Dermis microvascular lymphatic vessel endothelial cell (primary cell): ENCODE measurements around the gene UCP3. TPM values are rescaled to one million over a fixed set of nuclear protein-coding genes. Genes with fewer than 3 reads are reported as not detected.
"Not testable (repeated sequence)": the region's sequence is repeated elsewhere in the genome, so short reads cannot be mapped to it uniquely, and the experiment has no call there.

Experiments
- DNase-seq, 2 donors: peaks; one replicate each; pipeline versions ENCODE4 v3.0.0 to v3.0.0-alpha.2; 2010; ENCODE audit warnings: low read depth in 2 of 2
- total RNA-seq: library from RNA; depleted of rRNA; stranded (reverse); fragments of >200 nt; gene quantifications from 2 replicates; pipeline ENCODE4 v1.2.1, GENCODE V29; 2014

The UCP3 gene
- total RNA-seq, 1 donor from 2014 or later: under 0.01 TPM

DNA sequence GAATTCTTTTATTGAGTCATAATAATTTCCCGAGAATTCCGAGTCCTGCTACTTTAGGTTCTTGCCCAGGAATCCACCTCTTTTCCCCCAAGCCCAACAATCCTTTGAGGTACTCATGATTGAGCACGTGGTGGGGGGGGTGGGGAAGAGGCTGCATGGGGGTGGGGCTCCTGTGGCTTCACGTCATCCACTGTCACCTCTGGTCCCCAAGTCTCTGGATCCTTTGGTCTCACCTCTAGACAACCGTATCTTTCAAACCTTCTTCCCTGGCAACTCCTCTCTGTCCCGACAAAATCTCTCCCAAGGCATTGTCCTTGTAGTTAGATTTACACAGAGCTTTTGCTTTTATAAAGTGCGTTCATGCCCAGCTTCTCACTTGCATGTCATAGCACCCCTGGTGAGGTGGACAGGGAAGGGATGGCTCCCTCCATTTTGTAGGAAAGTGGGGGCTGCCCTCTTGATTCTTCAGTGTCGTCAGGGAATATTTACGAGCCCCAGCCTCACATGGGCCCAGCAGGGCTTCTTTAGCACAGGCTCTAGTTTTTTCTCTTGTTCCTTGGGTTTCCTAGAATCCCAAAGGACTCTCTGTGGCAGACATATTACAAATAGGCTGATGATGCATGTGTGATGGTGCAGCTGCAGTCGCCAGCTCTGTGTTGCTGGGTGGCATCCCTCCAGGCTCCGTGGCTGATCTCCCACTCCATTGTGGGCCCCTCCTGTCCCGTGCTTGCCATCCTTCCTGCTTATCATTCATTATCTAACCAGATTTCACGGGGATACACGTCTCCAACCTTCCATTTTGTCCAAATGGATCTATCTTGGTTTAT lies 8.4 kb downstream of the UCP3 start:
- DNase-seq: no peak

DNA sequence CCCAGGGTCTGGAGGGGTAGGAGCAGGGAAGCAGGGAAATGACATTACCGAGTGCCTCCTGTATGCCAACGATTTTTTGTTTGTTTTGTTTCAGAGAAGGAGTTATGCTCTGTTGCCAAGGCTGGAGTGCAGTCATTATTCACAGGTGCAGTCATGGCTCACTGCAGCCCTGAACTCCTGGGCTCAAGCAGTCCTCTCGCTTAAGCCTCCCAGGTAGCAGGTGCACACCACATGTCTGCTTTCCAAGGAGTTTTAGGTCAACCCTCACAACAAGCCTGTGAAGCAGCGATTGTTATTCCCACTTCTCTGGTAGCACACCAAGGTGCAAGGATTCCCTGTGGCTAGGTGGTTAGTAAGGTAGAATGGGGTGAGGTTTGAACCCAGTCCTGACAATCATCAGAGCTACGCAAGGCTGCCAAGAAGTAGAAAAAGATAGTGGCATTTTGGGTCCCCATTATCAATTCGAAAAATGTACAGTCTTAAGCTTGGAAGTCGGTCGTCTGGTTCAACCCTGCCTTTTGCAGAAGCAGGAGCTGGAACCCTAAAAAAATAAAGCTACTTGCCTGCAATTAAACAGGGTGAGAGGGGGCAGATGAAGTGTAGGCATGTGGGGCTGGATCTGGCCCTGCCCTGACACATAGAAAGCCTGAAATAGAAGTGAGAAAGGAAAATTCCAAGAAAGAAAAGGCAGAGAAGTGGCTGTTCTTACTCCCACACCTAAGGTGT lies 9.1 kb downstream of the UCP3 start:
- DNase-seq: no peak

DNA sequence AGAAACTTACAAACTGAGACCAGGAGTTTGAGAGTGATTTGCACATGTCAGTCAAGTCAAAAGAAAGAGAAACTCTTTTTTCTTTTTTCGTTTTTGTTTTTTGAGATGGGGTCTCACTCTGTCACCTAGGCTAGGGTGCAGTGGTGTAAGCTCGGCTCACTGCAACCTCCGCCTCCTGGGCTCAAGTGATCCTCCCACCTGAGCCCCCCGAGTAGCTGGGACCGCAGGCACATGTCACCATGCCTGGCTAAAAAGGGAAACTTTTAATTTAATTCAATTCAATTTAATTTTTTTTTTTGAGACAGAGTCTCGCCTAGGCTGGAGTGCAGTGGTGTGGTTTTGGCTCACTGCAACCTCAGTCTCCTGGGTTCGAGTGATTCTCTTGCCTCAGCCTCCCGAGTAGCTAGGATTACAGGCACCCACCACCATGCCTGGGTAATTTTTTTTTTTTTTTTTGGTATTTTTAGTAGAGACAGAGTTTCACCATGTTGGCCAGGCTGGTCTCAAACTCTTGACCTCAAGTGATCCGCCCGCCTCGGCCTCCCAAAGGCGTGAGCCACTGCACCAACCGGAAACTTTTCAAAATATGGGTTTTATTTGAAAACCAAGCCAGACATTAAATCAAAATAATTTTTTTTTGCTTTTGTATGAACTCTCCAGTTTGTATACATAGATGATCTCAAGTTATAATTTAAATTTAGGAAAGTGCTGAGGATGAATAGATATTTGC lies 9.9 kb downstream of the UCP3 start:
- no peak for DNase-seq

DNA sequence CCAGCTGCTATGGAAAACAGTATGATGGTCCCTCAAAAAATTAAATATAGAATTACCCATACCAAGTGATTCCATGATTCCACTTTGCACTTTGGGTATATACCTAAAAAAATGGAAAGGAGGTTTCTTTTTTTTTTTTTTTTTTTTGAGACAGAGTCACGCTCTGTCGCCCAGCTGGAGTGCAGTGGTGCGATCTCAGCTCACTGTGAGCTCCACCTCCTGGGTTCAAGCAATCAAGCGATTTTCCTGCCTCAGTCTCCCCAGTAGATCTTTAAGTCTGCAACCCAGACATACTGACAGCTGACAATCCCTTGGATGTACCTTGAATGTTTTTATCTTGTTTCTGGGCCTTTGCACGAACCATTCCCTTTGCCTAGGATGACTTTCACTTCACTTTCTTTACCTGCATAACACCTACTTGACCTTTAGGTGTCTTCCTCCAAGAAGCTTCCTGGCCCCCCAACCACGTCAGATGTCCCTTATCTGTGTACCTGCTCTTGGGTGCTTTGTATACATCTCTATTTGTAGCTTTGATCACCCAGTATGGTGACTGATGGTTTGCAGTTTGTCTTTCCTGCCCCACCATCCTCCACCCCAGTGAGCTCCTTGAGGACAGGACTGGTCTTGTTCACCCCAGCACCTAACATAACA lies 11.6 kb downstream of the UCP3 start:
- no peak for DNase-seq

DNA sequence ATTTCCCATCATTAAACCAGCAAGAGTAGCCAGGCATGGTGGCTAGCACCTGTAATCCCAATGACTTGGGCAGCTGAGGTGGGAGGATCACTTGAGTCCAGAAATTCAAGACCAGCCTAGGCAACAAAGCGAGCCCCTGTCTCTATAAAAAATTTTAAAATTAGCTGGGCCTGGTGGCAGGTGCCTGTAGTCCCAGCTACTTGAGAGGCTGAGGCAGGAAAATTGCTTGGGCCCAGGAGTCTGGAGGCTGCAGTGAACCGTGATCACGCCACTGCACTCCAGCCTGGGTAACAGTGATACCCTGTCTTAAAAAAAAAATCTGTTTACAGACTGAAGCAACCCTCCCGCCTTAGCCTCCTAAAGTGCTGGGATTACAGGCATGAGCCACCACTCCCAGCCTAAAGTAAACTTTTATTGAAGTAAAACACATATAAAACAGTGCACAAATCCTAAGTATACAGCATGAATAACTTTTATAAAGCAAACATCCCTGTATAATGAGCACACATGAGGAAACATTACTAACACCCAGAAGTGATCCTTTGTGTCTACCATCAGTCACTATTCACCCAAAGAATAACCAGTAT lies 12.6 kb downstream of the UCP3 start:
- DNase-seq: no peak

DNA sequence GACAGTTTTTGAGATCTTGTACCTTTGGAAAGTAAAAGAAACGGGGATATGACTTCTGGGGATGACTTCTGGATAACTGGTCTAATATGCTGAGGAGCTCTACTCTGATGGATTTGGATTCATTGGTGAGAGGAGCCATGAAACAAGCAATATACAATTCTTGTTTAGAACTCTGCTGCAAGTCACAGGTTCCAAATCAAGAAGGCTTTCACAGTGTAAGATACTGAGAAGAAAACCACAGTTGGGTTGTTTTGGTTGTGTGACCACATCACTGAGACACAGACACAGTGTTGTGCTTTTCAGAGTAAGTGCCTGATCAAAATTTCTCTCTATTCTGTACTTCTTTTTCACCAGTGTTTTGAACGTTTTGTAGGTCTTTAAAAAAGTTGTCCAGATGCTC lies 13.2 kb downstream of the UCP3 start:
- DNase-seq: no peak

DNA sequence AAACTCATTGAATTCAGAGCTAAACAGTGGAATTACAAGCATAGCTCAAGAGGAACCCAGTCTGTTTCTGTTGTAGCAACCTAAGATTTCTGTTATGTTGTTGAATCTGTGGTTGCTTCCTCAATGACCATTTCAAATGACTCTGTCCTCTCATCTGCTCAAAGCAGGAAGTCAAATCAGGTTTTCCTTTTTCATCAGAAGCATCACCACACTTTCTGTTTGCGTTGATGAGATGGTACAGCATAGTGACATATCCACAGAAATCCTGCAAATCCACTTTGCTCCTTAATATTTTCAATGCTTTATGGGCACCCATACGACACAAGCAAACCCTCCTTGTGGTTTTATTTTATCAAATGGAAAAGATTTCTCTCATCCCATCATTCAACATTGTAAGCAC lies 13.6 kb downstream of the UCP3 start:
- peak; percentile 58 to 60 for DNase-seq

DNA sequence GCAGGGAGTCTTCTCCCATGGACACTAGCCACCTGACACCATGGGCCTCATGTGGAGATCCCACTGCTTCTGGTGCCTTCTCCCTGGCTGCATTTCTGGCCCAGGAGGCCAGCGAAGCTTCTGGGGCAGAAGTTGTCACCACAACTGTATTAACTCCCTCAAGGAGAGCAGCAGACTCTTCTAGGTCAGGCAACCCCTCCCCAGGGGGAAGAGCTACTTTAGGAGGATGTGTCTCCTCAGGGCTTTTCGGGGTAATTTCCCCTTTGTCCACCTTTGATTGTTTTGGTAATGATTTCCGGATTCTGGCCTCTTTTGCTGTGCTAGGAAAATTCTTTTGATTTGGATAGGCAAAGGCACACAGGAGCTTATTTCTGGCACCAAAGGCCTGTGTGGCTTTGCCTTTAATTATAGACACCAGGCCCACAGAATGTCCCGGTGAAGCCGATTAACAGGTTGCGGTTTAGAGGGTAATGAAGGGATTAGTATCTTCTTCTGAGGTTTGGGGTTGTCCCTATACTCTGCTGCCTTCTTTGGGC lies 17.3 kb downstream of the UCP3 start:
- no peak for DNase-seq

DNA sequence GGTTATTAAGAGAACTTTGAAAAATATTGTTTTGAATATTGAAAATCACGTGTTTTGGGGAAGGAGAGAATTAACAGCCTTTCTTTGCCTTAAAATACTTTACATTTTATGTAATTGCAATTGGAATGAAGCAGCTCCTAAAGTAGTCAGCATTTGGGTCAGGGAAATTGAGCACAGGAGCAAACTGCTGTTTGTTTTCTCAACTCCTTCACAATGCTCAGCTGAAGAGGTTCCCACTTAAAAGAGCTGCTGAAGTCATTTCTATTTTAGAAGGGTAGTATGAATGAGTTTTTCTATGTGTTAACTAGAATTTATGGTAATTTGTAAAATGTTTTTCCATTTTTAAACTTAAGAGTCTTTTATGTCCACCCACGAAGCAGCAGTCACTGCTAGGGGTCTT lies 18.2 kb downstream of the UCP3 start:
- DNase-seq: no peak

DNA sequence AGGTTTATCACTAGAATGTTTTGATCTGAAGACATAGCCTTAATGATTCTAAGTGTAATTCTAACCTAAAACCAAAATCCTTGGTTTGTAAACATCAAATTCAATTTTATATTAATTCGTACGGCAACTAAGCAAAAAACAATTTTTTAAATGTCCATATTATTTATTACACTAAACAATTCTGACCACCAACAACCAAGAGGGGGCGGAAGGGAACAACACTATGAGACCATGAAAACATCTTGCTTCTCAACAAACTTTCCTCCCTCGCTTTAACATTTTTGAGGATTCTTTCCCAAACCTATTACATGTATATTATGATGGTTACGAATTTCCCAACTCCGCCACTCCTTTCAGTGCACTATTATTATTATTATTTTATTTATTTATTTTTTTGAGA lies 19.7 kb downstream of the UCP3 start:
- peak in 1 of 2 donors; percentile 15 for DNase-seq

DNA sequence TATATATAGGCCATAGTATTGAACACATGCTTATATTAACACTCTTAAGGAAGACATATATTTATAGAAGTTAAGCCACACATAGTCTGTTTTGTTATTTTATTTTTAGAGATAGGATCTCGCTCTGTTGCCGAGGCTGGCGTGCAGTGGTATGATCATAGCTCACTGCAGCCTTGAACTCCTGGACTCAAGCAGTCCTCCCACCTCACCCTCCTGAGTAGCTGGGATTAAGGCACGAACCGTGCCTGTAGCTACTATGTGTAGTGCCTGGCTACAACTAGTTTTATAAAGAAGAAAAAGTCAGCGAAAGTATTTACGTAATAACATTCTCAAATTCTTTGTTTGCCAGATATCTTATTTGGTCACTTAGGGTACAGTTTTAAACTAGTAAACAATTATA lies 20.7 kb downstream of the UCP3 start:
- DNase-seq: no peak

DNA sequence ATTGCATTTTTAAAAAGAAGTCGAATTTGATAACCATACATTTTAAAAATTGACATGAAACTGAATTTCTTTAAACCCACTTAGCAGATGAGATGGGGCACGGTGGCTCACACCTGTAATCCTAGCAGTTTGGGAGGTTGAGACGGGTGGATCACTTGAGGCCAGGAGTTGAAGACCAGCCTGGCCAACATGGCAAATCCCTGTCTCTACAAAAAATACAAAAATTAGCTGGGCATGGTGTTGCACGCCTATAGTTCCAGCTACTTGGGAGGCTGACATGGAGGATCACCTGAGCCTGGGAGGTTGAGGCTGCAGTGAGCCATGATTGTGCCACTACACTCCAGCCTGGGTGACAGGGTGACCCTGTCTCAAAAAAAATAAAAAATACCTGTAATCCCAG lies 23.2 kb downstream of the UCP3 start:
- DNase-seq: not testable (repeated sequence)

DNA sequence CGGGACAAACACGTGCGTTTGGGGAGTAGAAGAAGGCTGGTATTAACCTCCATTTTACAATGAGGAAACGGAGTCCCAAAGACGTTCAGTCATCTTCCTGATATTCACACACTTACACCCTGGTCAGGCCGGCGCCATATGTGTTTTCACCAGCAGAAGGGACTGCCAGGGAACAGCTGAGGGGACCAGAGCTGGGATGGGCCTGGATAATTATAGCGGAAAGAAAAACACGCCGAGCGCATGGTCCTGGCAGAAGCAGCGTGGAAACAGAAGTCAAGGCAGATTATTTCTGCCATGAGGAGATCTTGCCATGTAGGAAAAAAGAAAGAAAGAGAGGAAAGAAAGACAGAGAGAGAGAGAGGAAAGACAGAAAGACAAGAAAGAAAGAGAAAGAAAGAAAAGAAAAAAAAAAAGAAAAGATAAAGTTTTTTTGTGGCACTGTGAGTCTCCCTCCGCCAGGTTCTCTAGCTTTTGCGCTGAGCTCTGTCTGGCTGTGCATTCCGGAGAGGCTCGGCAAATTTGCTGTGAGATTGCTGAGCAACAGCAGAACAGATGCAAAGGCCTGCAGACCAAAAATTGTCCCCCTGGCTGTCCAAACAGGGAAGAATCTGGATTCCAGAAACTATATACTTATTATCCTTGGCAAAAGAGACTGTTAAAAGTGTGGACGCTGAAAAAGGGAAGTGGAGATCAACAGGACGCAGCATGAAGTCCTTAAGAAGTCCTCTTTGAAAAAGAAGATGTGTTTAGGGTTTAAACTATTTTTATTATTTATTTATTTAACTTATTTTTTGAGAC lies 24.9 kb downstream of the UCP3 start:
- DNase-seq: peak in 1 of 2 donors; percentile 14

DNA sequence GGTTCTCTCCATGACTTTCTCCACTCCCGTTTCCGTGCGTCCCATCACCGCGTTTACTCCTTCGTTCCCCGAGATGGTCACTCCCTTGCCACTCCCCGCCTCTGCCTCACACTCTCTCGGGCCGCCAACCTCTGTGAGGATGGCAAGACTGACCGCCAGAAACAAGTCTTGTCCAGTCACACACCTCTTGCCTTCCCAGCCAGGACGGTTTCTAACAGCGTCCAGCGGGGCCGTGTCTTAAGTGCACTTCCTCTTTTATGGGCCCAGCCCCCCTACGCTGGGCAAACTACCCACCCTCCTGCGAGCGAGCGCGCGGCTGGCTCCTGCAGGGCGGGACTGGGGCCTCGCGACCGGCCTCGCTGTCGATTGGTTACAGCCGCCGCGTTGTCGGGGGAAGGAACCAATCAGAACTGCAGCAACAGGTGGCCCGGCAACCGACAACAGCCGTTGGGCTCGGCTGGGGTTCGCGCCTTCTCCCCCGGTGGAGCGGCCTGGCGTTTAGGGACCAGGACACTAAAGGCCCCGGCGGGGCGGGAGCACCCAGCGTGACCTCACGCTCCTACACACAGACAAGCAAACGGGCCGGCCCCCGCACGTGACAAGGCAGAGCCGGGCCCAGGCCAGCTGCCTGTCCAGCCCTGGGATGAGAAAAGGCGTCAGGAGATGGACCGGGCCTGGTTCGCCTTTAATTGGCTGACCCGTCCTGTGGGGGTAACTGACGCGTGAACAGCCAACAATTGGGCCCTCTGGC lies 25.7 kb downstream of the UCP3 start:
- peak; percentile 83 to 96 for DNase-seq

DNA sequence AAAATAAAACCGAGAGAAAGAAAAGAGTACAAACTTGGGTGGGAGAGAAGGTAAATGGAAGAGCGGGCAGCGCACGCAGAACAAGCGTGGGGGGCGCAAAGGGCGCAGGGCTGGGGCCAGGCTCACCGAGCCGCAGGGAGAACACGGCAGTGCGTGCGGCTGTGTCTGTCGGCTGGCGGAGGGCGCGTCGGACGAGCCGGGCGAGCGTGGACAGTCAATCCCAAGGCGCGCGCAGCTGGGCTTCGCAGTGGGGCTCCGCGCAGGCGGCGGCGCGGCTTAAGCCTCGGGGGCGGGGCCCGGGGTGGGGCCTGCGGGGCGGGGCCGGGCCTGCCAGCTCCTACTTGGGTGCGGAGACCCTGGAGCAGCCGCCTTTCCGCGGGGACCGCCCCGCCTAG lies 26.3 kb downstream of the UCP3 start, which contains the start of gene UCP2:
UCP2 (minus strand) TSS at position 249 of the 395 bp plus-strand sequence. CDS start 4,465 bp downstream, outside the sequence.
- peak; percentile 45 to 88 for DNase-seq

DNA sequence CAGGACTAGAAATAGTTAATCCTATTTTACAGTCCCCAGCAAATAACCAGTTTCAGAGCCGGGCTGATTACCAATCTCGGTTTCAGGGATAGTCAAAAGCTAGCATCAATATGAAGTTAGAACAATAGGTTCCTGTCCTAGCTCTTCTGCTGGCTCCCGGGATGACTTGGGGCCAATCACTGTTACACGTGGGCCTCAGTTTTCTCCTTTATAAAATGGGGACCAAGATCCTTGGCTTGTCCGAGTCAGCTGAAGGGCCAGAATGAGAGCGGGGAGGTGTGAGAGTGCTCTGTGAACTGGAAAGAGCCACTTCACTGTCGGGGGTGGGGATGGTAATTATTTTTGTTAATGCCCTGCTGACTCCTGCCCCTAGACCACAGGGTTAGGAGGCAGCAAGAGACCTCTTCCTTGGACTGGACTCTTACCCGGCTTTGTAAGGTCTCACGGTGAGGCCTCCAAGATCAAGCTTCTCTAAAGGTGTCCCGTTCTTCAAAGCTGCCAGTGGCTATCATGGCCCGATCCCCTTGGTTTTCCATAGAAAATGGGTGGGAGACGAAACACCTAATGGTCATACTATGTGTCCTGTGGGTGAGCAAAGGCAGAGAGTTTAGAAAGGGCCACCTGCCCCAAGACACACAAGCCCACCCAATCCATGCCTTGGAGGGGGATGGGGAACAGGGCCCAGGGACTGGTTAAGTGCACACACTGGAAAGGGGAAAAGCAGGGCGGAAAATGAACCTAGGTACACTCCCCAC lies 27.7 kb downstream of the UCP3 start:
- DNase-seq: no peak

DNA sequence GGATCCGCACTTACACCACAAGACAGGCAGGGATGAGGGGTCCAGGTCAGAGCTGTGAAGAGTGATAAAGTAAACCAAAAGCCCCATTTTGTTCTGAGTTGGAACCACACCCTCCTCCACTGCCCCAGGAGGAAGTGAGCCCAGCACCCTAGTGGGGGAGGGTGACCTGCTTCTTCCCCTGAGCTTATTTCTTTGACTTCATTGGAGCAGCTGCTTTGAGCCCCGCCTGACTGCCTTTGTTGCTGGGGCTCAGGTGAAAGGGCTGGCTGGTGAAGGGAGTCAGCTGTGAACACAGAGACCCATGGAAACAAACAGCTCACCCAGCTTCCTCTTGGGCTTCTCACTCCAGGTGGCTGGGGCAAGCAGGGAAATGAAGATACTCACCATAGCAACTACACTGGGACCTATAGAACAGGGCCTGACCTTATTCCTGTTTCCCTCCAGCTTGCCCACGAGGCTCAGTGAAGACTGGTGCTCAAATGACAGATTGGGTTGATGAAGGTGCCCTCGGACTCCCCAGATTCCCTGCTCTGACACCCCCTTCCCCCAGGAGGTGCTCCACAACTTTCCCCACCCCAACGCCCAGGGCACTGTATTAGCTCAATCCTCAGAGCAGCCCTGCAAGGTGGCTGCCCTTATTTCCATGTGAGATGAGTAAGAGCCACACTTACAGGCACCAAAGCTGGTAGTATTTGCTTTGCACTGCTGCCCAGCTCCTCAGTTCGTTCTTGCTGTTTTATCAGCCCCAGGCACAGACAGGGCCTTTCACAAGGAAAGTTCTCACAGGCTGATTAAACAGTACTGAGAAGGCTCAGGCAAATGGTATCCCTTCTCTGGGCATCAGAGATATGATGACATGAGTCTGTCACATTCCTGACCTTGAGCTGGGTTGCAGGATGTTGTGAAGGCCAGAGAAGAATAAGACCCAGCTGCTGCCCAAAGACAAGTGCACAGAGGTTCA lies 28.6 kb downstream of the UCP3 start:
- peak; percentile 65 to 79 for DNase-seq
